Stimulated activated naive B cell treated with anti-CD40 and anti-IgM and Interleukin-4, amounts not matched to agents 10 μg/mL and 1 μg/mL and 100 μg/mL, for 72 hours (primary cell): ENCODE data around the gene PAQR9.

Experiments
- ATAC-seq, 2 donors: fragments of 150-1000 bp; cut with Tn5 transposase; replicated peaks; 2 replicates each; pipeline ENCODE4 v1.10.0; 2021; ENCODE audit warnings: moderate library complexity in 1 of 2
- DNase-seq: peaks from one replicate; pipeline ENCODE4 v3.0.0; 2021
- H3K27ac Mint-ChIP-seq: one replicate; pipeline ENCODE4 v1.8.0; 2022; ENCODE audit warnings: mild to moderate bottlenecking, mixed read lengths
- H3K27me3 Mint-ChIP-seq, 2 donors: one replicate each; pipeline ENCODE4 v1.8.0; 2022; ENCODE audit warnings: mixed read lengths in 2 of 2
- H3K36me3 Mint-ChIP-seq, 2 donors: one replicate each; pipeline ENCODE4 v1.8.0; 2022; ENCODE audit warnings: mixed read lengths in 2 of 2, mild to moderate bottlenecking in 1 of 2
- H3K4me1 Mint-ChIP-seq, 2 donors: one replicate each; pipeline ENCODE4 v1.8.0; 2022; ENCODE audit warnings: mixed read lengths in 2 of 2, mild to moderate bottlenecking in 1 of 2
- H3K4me3 Mint-ChIP-seq, 2 donors: one replicate each; pipeline ENCODE4 v1.8.0; 2022; ENCODE audit warnings: mild to moderate bottlenecking in 2 of 2, mixed read lengths in 2 of 2, moderate library complexity in 1 of 2
- H3K9me3 Mint-ChIP-seq, 2 donors: one replicate each; pipeline ENCODE4 v1.8.0; 2022; ENCODE audit warnings: mixed read lengths in 2 of 2, mild to moderate bottlenecking in 1 of 2

PAQR9 gene

DNA sequence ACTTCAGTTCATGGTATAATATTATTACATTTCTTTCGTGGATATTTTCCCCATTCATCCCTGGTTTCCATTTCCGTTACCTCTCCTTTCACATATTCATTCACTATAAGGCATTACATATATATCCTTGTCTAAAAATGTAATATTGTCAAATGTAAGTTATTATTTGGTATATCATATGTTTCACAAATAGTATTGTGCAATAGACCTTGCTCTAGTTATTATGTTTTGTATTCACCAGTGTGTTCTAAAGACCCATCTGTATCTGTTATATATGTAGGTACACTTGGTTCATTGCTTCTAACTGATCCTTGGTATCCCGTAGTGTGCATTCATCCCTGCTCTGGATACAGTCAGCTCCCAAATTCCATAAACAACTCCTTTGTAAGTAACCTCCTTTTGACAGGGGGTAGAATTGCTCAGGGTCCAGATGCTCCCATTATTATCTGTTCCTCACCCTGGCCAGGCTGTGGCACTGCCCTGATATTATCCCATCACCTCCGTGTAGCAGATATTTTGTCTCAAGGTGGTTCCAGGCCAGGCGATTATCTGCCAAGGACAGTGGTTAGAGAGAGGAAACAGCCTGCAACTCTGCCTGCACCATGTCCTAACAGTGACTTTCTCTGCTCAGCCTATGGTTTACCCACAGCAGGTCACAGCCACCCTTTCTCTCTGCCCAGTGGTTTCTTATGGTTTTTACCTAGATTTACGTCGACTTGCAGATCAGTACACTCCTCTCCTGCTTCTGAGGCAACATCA, 29.2 kb downstream of the PAQR9 start:
- no peaks in the 10 kb centered on the region for H3K4me1 Mint-ChIP-seq
- H3K27ac Mint-ChIP-seq: no peak overlapping the region
- no peaks in the 10 kb centered on the region for H3K36me3 Mint-ChIP-seq
- H3K4me3 Mint-ChIP-seq: no peak overlapping the region
- ATAC-seq (no peak), DNase-seq (no peak)
- H3K27me3 Mint-ChIP-seq: peaks cover 0 to 12% of the 10 kb centered on the region in 2 donors
- H3K9me3 Mint-ChIP-seq: no peaks in the 10 kb centered on the region

DNA sequence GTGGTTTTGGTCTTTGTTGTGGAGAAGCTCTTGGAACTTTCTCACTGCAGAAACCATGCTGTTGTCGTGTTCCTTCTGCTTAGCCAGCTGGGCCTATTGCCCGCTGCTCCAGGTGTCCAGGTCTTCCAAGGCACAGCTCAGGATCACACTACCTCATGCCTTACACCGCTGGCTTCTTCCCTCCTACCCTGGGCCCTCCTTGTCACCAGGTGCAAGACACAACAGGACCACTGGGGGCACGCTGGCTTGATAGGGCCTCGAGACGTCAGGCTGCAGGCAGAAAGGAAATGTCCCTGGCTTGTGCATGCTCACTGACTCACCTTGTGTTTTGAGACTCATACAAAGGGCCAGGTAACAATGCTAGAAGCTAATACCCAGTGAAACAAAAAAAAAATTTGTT, 32.3 kb downstream of the PAQR9 start:
- ATAC-seq (peak in 1 of 2 donors; percentile 68), DNase-seq (no peak)
- Mint-ChIP-seq H3K27me3 (peaks cover 0 to 22% of the 10 kb centered on the region in 2 donors), H3K36me3 (no peaks in the 10 kb centered on the region), H3K4me1 (no peaks in the 10 kb centered on the region), H3K27ac (no peak overlapping the region), H3K4me3 (no peak overlapping the region), H3K9me3 (no peaks in the 10 kb centered on the region)

DNA sequence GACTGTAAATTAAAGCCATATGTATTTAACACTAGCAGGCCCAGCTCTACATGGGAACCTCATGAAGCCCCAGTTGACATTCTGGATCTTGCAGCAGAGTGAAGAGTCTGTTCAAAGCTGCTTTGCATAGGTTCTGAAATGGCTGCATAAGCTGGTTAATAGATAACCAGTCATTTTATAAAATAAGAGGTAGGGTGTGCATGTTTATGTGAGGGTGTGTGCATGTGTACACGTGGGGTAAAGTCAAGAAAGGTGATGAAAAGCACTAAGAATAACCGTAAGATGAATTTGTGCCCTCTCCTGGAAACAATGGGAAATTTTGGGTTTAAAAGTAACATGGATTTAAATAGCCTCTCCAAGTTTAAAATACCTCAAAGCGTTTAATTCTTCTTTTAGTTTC, 33.0 kb downstream of the PAQR9 start:
- DNase-seq: no peak
- Mint-ChIP-seq H3K4me3 (no peak overlapping the region), H3K27me3 (peaks cover 7 to 24% of the 10 kb centered on the region in 2 donors), H3K4me1 (no peaks in the 10 kb centered on the region), H3K36me3 (no peaks in the 10 kb centered on the region), H3K9me3 (no peaks in the 10 kb centered on the region), H3K27ac (no peak overlapping the region)
- no peak for ATAC-seq

DNA sequence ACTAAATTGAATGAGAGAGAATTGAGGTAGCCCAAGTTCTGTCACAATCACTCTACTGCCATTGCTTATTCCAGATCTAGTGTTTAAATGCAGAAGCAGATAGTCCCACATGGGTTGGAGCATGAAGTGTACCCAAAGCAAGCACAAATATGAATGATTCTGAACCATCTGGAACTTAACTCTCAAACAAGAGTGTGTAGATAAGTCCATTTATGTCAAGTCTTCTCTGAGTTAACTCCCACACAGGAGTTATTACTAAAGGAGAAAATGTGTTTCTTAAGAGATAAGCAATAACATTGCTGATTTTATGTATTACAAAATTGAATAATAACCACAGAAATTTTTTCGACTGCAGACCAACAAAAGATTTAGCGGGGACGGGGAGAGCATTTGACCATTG, 33.6 kb downstream of the PAQR9 start:
- no peak overlapping the region for H3K4me3 Mint-ChIP-seq
- DNase-seq: no peak
- peaks cover 13 to 28% of the 10 kb centered on the region in 2 donors for H3K27me3 Mint-ChIP-seq
- H3K27ac Mint-ChIP-seq: no peak overlapping the region
- no peaks in the 10 kb centered on the region for H3K36me3 Mint-ChIP-seq
- ATAC-seq: no peak
- H3K4me1 Mint-ChIP-seq: no peaks in the 10 kb centered on the region
- no peaks in the 10 kb centered on the region for H3K9me3 Mint-ChIP-seq

DNA sequence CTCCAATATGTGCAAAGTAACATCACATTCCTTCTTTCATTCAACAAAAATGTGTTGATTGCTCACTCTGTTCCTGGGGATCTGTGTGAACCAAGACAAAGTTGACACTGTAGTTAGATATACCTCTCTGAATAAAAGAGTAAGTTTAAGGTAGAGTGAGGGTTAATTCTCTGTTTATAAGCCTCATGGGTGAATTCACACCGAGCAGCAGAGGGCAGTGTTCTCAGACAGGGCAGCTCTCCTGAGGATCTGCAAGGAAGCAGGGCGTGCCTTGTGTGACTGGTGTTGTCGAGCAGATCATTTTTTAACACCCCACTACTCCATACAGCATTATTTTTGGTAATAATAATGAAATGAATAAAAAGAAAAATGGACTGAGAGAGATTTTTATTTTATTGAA, 34.4 kb downstream of the PAQR9 start:
- Mint-ChIP-seq H3K27ac (no peak overlapping the region), H3K36me3 (peaks cover 0 to 4% of the 10 kb centered on the region in 2 donors), H3K4me1 (no peaks in the 10 kb centered on the region), H3K9me3 (no peaks in the 10 kb centered on the region), H3K27me3 (peaks cover 20 to 29% of the 10 kb centered on the region in 2 donors), H3K4me3 (no peak overlapping the region)
- no peak for ATAC-seq
- no peak for DNase-seq

DNA sequence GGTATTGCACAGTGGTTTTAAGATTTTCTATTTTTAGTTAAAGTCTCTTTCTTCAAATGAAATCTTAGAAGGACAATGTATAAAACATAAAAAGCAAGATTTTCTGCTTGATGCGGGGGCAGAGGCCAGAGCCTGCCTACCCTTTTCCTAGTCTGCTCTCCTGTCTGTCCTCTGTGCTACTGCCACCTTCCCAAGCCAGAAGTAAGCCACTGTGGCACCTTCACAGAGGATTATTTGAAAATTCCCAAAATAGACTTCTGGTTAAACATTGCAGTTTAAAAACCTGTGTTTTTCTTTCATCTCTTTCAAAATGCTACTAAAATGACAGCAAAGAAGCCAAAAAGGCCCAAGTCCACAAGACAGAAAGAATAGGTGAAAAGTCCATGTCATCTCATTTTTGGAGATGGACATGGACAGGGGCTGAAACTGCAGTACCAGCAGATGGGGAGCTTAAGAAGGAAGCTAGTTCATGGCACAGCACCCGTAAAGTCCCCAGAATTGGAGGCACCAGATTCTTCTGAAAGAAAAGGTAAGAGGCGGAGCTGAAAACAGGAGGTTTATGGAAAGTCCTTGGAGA, 37.0 kb downstream of the PAQR9 start:
- Mint-ChIP-seq H3K9me3 (peaks cover 0 to 5% of the 10 kb centered on the region in 2 donors), H3K27ac (no peak overlapping the region), H3K36me3 (peaks cover 3 to 4% of the 10 kb centered on the region in 2 donors), H3K27me3 (peaks cover 25 to 33% of the 10 kb centered on the region in 2 donors), H3K4me3 (no peak overlapping the region), H3K4me1 (no peaks in the 10 kb centered on the region)
- no peak for ATAC-seq
- no peak for DNase-seq

DNA sequence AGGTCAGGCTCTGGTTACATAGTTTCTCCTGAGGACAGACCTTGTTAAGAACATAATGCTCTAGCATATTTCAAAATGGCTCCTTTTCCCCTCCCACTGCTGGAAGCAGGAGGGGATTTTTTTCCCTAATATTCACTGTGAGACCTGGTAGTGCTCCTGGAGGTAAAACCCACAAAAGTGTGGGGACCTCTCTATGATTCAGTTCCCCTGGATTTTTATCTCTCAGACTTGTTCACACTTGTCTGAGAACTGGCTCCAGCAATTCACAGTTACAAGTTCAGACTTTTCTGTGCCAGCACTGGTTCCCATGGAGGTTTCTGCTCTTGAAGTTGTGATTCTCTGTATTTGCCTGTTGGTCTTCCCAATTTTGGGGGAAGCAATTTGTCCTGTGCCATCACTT, 38.3 kb downstream of the PAQR9 start:
- DNase-seq (no peak), ATAC-seq (no peak)
- no peak overlapping the region for H3K27ac Mint-ChIP-seq
- H3K27me3 Mint-ChIP-seq: peaks cover 25 to 33% of the 10 kb centered on the region in 2 donors
- H3K9me3 Mint-ChIP-seq: peaks cover 0 to 5% of the 10 kb centered on the region in 2 donors
- H3K36me3 Mint-ChIP-seq: peaks cover 3 to 4% of the 10 kb centered on the region in 2 donors
- H3K4me1 Mint-ChIP-seq: no peaks in the 10 kb centered on the region
- no peak overlapping the region for H3K4me3 Mint-ChIP-seq

DNA sequence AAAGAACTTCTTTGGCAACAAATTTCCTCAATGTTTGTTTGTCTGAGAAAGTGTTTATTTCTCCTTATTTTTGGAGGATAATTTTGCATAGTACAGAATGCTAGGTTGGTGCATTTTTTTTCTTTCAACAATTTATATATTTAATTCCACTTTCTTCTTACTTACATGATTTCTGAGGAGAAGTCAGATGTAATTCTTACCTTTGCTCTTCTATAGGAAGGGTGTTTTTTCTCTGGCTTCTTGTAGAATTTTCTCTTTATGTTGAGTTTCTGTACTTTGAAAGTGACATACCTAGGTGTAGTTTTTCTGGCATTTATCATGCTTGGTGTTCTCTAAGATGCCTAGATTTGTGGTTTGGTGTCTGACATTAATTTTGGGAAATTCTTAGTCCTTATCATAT, 39.8 kb downstream of the PAQR9 start:
- Mint-ChIP-seq H3K4me1 (no peaks in the 10 kb centered on the region), H3K9me3 (peaks cover 0 to 5% of the 10 kb centered on the region in 2 donors), H3K4me3 (no peak overlapping the region), H3K36me3 (peaks cover 3 to 4% of the 10 kb centered on the region in 2 donors), H3K27me3 (peaks cover 25 to 33% of the 10 kb centered on the region in 2 donors), H3K27ac (no peak overlapping the region)
- no peak for DNase-seq
- ATAC-seq: no peak

DNA sequence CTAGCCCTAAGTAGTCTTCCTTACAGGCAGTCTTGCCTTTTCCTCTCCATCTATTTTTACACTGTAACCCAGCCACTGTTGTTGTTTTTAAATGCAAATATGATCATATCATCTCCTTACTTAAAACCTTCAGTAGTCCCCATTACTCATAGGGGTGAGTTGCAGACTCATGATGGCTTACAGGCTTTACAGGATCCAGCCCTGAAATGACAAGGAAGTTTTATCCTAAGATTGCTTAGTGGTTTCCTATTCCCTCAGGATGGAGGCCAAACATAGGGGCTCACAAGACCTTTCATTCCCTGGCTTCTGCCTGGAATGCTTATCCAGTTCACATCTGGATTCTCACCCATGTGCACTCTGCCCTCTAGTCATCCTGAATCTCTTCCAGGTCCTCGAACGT, 46.9 kb downstream of the PAQR9 start:
- Mint-ChIP-seq H3K4me3 (no peak overlapping the region), H3K9me3 (no peaks in the 10 kb centered on the region), H3K27me3 (peaks cover 0 to 9% of the 10 kb centered on the region in 2 donors), H3K36me3 (no peaks in the 10 kb centered on the region), H3K27ac (no peak overlapping the region), H3K4me1 (no peaks in the 10 kb centered on the region)
- DNase-seq: no peak
- no peak for ATAC-seq

DNA sequence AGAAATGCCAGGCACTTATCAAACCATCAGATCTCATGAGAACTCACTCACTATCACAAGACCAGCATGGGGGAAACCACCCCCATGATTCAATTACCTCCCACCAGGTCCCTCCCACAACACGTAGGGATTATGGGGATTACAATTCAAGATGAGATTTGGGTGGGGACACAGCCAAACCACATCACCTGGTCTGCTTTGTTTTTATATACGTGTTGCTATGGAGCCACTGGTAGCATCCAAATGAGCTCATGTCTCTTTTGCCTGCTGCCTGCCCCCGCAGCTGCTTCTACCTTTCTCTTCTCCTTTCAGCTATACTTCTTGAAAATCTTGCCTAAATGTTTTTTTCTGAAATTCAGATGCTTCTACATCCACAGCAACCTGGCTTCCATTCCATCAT, 47.8 kb downstream of the PAQR9 start:
- no peak for ATAC-seq
- DNase-seq: no peak
- Mint-ChIP-seq H3K27me3 (peaks cover 5 to 14% of the 10 kb centered on the region in 2 donors), H3K27ac (no peak overlapping the region), H3K9me3 (no peaks in the 10 kb centered on the region), H3K4me3 (no peak overlapping the region), H3K36me3 (no peaks in the 10 kb centered on the region), H3K4me1 (no peaks in the 10 kb centered on the region)

DNA sequence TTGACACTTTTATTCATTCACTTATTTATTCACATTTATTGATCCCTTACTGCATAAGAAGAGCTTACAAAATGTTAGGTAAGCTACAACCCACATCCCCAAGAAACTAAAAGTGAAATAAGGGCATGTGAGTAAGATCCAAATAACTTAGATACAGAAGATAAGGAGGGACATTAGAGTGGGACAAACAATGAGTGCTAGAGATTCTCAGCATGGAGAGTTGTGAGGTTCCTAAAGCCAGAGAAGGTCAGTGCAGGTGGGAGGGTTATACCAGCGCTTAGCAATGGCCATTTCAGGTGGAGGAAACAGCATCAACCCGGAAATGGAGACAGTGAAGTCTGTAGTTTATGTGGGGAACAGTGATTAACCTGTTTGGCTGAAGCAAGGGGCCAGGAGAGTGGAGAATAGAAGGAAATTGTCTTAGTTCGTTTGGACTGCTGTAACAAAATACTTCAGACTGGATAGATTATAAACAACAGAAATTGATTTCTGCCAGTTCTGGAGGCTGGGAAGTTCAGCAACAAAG, 49.1 kb downstream of the PAQR9 start:
- no peak for DNase-seq
- Mint-ChIP-seq H3K4me3 (no peak overlapping the region), H3K27me3 (peaks cover 9 to 17% of the 10 kb centered on the region in 2 donors), H3K9me3 (no peaks in the 10 kb centered on the region), H3K4me1 (no peaks in the 10 kb centered on the region), H3K27ac (no peak overlapping the region), H3K36me3 (no peaks in the 10 kb centered on the region)
- no peak for ATAC-seq

DNA sequence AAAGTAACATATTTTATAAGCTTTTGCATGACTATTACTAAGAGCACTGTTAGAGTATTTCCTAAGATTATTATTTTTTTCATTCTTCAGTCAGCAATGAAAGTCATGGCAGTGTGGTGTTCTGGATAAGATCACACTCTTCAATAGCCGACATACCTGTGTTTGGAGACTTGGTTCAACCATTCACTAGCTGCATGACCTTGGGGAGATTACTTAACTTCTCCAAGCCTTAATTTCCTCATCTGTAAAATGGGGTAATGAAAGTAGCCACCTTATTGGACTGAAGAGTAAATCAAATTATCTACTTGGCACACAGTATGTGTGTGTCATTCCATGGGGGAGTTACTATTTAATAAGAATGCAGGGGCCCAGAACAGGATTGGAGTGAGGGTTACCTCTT, 50.0 kb downstream of the PAQR9 start:
- Mint-ChIP-seq H3K4me3 (no peak overlapping the region), H3K4me1 (no peaks in the 10 kb centered on the region), H3K36me3 (no peaks in the 10 kb centered on the region), H3K27me3 (peaks cover 9 to 21% of the 10 kb centered on the region in 2 donors), H3K9me3 (no peaks in the 10 kb centered on the region), H3K27ac (no peak overlapping the region)
- DNase-seq (no peak), ATAC-seq (no peak)

DNA sequence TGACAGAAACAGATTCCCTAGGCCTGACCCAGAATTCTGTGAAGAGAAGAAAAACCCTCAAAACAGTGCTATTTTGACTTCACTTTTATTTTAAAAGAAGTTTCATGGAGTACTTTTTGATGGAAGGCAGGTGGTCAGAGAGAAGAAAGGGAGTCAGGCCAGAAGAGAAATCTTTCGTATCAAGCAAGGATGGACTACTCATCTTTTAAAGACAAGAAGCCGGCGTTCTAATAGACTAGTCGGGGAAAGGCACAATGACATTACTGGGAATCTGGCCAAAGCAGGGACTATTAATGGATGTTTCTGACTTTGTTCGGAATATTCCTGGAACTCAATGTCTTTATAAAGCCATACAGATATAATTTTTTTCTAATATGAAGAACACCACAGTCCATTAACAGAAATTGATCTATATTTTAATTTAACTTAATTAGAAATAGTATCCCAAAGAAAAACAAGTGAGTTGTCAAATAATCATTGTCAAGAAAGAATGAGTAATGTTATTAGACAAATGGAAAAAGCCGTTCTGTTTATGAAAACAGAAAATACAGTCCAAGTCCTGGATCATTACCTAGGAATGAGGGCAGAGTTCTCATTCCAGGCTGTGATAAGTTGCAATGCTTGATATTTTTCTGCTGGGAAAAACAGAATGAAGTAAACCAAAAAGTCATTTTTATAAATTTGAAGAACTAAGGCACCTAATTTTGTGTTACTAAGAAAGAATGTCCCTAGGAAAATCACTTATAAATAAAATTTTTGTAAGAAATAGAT, 50.9 kb downstream of the PAQR9 start:
- no peaks in the 10 kb centered on the region for H3K9me3 Mint-ChIP-seq
- no peaks in the 10 kb centered on the region for H3K4me1 Mint-ChIP-seq
- DNase-seq: no peak
- no peak for ATAC-seq
- no peak overlapping the region for H3K4me3 Mint-ChIP-seq
- peaks cover 9 to 21% of the 10 kb centered on the region in 2 donors for H3K27me3 Mint-ChIP-seq
- H3K36me3 Mint-ChIP-seq: no peaks in the 10 kb centered on the region
- no peak overlapping the region for H3K27ac Mint-ChIP-seq
